Fibroblast of gingiva (primary cell): ENCODE measurements around the gene KCNMA1.

Source experiments
- DNase-seq: peaks from one replicate; pipeline ENCODE4 v3.0.0-alpha.2; 2011; ENCODE audit warnings: low read depth

The KCNMA1 gene

GRCh38 chr10:77208684-77209256 is 428.8 kb downstream of the KCNMA1 start:
- no peak for DNase-seq

GRCh38 chr10:77207828-77208185 is 429.8 kb downstream of the KCNMA1 start:
- no peak for DNase-seq

GRCh38 chr10:77207182-77207827 is 430.3 kb downstream of the KCNMA1 start:
- no peak for DNase-seq

GRCh38 chr10:77205135-77205534 is 432.5 kb downstream of the KCNMA1 start:
- no peak for DNase-seq

GRCh38 chr10:77204171-77204570 is 433.4 kb downstream of the KCNMA1 start:
- DNase-seq, result no peak

GRCh38 chr10:77202857-77203256 is 434.8 kb downstream of the KCNMA1 start:
- no peak for DNase-seq

GRCh38 chr10:77201135-77202106 is 436.2 kb downstream of the KCNMA1 start:
- peak; percentile 7 for DNase-seq

GRCh38 chr10:77197544-77197943 is 440.1 kb downstream of the KCNMA1 start:
- DNase-seq, result no peak

- DNase-seq, result no peak
Observed at GRCh38 chr10:77196614-77197013, 441.0 kb downstream of the KCNMA1 start.

GRCh38 chr10:77195101-77195500 is 442.5 kb downstream of the KCNMA1 start:
- DNase-seq, result peak; percentile 54

- no peak for DNase-seq
Observed at GRCh38 chr10:77193001-77193400, 444.6 kb downstream of the KCNMA1 start.

GRCh38 chr10:77192402-77192801 is 445.2 kb downstream of the KCNMA1 start:
- no peak for DNase-seq

- DNase-seq, result no peak
Observed at GRCh38 chr10:77191324-77192049, 446.1 kb downstream of the KCNMA1 start.

GRCh38 chr10:77190291-77190690 is 447.3 kb downstream of the KCNMA1 start:
- no peak for DNase-seq

GRCh38 chr10:77189520-77189919 is 448.1 kb downstream of the KCNMA1 start:
- DNase-seq, result no peak

GRCh38 chr10:77189075-77189474 is 448.5 kb downstream of the KCNMA1 start:
- no peak for DNase-seq

GRCh38 chr10:77188521-77188920 is 449.1 kb downstream of the KCNMA1 start:
- DNase-seq, result peak; percentile 41

GRCh38 chr10:77188000-77188395 is 449.6 kb downstream of the KCNMA1 start:
- DNase-seq, result no peak

- DNase-seq, result no peak
Observed at GRCh38 chr10:77187376-77187999, 450.1 kb downstream of the KCNMA1 start.

GRCh38 chr10:77186936-77187335 is 450.7 kb downstream of the KCNMA1 start:
- DNase-seq, result no peak

- no peak for DNase-seq
Observed at GRCh38 chr10:77185696-77186095, 451.9 kb downstream of the KCNMA1 start.

GRCh38 chr10:77182803-77183202 is 454.8 kb downstream of the KCNMA1 start:
- no peak for DNase-seq
